Lung (tissue), 12 donors: ENCODE measurements around the gene C1QTNF3. TPM values are rescaled to one million over a fixed set of nuclear protein-coding genes. Genes with fewer than 3 reads are reported as not detected.

Experiments used
- ATAC-seq: fragments of 200-7000 bp; cut with Tn5 transposase; one replicate; pipeline ENCODE4 v1.9.1; 2020; ENCODE audit warnings: moderate number of reproducible peaks; ENCODE audit not compliant: insufficient read depth, low FRiP score
- DNase-seq, 3 donors: peaks; one replicate each; pipeline ENCODE4 v3.0.0-alpha.2; 2013 to 2017
- H3K27ac ChIP-seq, 2 donors: one replicate each; pipeline ENCODE4 v1.5.1; 2013; ENCODE audit warnings: mild to moderate bottlenecking in 2 of 2, moderate library complexity in 2 of 2, control low read depth in 1 of 2, inconsistent platforms in 1 of 2, low read depth in 1 of 2, low read length in 1 of 2
- H3K27me3 ChIP-seq, 3 donors: one replicate each; pipeline ENCODE4 v1.5.1; 2013; ENCODE audit warnings: low read length in 2 of 3; ENCODE audit not compliant: control insufficient read depth in 3 of 3, insufficient read depth in 3 of 3
- H3K36me3 ChIP-seq, 4 donors: one replicate each; pipeline ENCODE4 v1.5.1; 2013; ENCODE audit warnings: low read length in 4 of 4, mild to moderate bottlenecking in 1 of 4, moderate library complexity in 1 of 4; ENCODE audit not compliant: control insufficient read depth in 4 of 4, insufficient read depth in 4 of 4
- H3K4me1 ChIP-seq, 5 donors: one replicate each; pipeline ENCODE4 v1.5.1; 2013; ENCODE audit warnings: low read length in 5 of 5, mild to moderate bottlenecking in 2 of 5, moderate library complexity in 1 of 5; ENCODE audit not compliant: control insufficient read depth in 5 of 5, insufficient read depth in 5 of 5
- H3K4me3 ChIP-seq: one replicate; pipeline ENCODE4 v1.5.1; 2013; ENCODE audit warnings: mild to moderate bottlenecking, control low read depth, moderate library complexity
- H3K9ac ChIP-seq, 2 donors: one replicate each; pipeline ENCODE4 v1.5.1; 2013; ENCODE audit warnings: low read length in 2 of 2, control low read depth in 1 of 2; ENCODE audit not compliant: insufficient read depth in 1 of 2
- H3K9me3 ChIP-seq, 4 donors: one replicate each; pipeline ENCODE4 v1.5.1; 2013; ENCODE audit warnings: low read length in 3 of 4, mild to moderate bottlenecking in 1 of 4, moderate library complexity in 1 of 4; ENCODE audit not compliant: control insufficient read depth in 4 of 4, insufficient read depth in 3 of 4
- WGBS, 2 donors: extraction: QIAGEN DNeasy Blood & Tissue Kit; methylation state at CpG; one replicate each; pipeline ENCODE4 v1.1.7; 2013; 5-methylcytosine and 5-hydroxymethylcytosine counted together
- polyA plus RNA-seq, 2 donors: library from polyadenylated mRNA; stranded (reverse); fragments of 200-250 nt; gene quantifications; one replicate each; pipeline ENCODE4 v1.2.1, GENCODE V29; 2013
- total RNA-seq, 2 donors: library from RNA; depleted of rRNA in 1 of 2; stranded (reverse); fragments of >200 nt in 1 of 2; gene quantifications; one replicate each; pipeline ENCODE4 v1.2.1, GENCODE V29; 2014 to 2021
- TF ChIP-seq, protein P1 (sequence below): IDR thresholded peaks from 2 replicates; pipeline ENCODE4 v1.5.1; 2012; ENCODE audit warnings: mild to moderate bottlenecking; ENCODE audit errors: control extremely low read depth, extremely low read depth
- donor health status: control.
- donor health status: control.
- donor health status: Bipolar disorder and iron deficiency.
- donor health status: healthy.
- donor health status: DM: yes; HTN: yes; CAD: no.

Gene C1QTNF3
- total and polyA plus RNA-seq, 4 donors = 0.92 to 20.3 (median 3.9) TPM

GRCh38 chr5:33997331-33997983, 45.6 kb downstream of the C1QTNF3 start:
- 31 to 34% methylated on average over 6 of the region's 6 CpGs for WGBS, 2 donors

DNA sequence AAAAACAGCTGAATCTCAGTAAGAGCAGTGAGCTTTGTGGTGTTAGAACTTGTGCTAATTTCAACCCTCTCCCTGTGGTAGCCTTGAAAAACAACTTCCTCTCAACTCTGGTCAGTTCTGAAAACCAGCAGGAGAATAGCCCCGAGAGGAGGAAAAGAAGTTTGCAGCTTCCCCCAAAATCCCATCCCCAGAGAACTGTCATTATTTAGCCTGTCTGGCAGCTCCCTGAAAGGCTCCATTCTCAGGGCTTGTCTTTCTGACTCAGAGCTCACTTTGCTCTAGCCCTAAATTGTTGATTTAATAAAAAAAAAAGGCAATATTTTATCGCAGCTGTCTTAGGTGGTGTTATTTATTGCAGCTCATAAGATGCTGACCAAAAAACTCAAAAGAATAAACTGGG, 47.1 kb downstream of the C1QTNF3 start:
- H3K27ac ChIP-seq = no peak overlapping the region
- peaks cover 0 to 6% (median 0%) of the 10 kb centered on the region in 5 donors for H3K4me1 ChIP-seq
- TF ChIP-seq, protein P1, sequence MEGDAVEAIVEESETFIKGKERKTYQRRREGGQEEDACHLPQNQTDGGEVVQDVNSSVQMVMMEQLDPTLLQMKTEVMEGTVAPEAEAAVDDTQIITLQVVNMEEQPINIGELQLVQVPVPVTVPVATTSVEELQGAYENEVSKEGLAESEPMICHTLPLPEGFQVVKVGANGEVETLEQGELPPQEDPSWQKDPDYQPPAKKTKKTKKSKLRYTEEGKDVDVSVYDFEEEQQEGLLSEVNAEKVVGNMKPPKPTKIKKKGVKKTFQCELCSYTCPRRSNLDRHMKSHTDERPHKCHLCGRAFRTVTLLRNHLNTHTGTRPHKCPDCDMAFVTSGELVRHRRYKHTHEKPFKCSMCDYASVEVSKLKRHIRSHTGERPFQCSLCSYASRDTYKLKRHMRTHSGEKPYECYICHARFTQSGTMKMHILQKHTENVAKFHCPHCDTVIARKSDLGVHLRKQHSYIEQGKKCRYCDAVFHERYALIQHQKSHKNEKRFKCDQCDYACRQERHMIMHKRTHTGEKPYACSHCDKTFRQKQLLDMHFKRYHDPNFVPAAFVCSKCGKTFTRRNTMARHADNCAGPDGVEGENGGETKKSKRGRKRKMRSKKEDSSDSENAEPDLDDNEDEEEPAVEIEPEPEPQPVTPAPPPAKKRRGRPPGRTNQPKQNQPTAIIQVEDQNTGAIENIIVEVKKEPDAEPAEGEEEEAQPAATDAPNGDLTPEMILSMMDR = no peak
- WGBS, 2 donors = 67 to 72% methylated on average over 2 of the region's 2 CpGs
- no peaks in the 10 kb centered on the region for H3K9me3 ChIP-seq
- no peak overlapping the region for H3K9ac ChIP-seq
- ATAC-seq (no peak), DNase-seq (no peak)
- H3K36me3 ChIP-seq = peaks cover 0 to 12% (median 3%) of the 10 kb centered on the region in 4 donors
- no peaks in the 10 kb centered on the region for H3K27me3 ChIP-seq
- H3K4me3 ChIP-seq = no peak overlapping the region

More at GRCh38 chr5:33997331-33997983, 45.6 kb downstream of the C1QTNF3 start:
- peak; percentile 65 for ATAC-seq
- H3K36me3 ChIP-seq = peaks cover 0 to 13% (median 3%) of the 10 kb centered on the region in 4 donors
- H3K9ac ChIP-seq = no peak overlapping the region
- H3K4me3 ChIP-seq = no peak overlapping the region
- H3K4me1 ChIP-seq = peaks cover 0 to 19% (median 2%) of the 10 kb centered on the region in 5 donors
- TF ChIP-seq, protein P1 = peak; percentile 49
- DNase-seq = peak; percentile 74 to 90 (median 89)
- no peaks in the 10 kb centered on the region for H3K27me3 ChIP-seq
- H3K9me3 ChIP-seq = no peaks in the 10 kb centered on the region
- H3K27ac ChIP-seq = peak overlapping the region in 1 of 2 donors; percentile 22

DNA sequence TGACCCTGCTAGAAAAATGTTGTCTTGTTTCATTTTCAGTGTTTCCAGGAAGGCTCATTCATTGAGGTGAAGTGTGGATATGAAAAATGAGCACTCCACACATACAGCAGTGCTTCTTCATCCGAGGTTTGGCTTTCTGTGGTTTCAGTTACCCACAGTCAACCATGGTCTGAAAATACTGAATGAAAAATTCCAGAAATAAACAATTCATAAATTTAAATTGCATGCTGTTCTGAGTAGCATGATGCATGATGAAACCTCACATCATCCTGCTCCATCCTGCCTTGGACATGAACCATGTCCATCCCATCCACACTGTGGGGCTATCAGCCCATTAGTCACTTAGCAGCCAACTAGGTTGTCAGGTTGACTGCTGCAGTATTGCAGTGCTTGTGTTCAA, 48.2 kb downstream of the C1QTNF3 start:
- TF ChIP-seq, protein P1 = no peak
- Histone ChIP-seq H3K36me3 (peaks cover 0 to 12% (median 4%) of the 10 kb centered on the region in 4 donors), H3K9me3 (no peaks in the 10 kb centered on the region), H3K4me1 (peaks cover 0 to 6% (median 0%) of the 10 kb centered on the region in 5 donors), H3K27me3 (no peaks in the 10 kb centered on the region), H3K27ac (no peak overlapping the region), H3K4me3 (no peak overlapping the region), H3K9ac (no peak overlapping the region)
- DNase-seq (no peak), ATAC-seq (no peak)
- WGBS, 2 donors = 31 to 50% methylated on average over 1 of the region's 1 CpG
